ENCODE results near the gene MTAP.

Gene MTAP

DNA sequence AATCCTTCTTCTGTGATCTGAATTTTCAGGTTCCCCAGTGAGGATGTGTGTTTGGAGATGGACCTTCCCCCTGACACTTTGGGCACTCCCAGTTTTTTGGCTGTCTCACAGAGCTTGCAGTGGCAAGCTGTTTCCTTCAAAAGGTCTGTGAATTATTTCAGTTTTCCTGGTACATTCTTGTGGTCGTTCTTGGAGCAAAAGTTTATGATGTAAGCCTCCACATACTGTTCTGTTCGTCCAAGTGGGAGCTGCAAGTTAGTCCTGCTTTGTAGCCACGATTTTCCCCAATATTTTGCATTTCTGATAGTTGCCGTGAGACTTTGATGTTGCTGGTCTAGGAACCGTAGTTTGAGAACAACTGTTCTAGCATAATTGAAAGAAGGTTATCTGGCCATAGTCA lies 88.3 kb downstream of the MTAP start:
- TF ChIP-seq, protein P1, sequence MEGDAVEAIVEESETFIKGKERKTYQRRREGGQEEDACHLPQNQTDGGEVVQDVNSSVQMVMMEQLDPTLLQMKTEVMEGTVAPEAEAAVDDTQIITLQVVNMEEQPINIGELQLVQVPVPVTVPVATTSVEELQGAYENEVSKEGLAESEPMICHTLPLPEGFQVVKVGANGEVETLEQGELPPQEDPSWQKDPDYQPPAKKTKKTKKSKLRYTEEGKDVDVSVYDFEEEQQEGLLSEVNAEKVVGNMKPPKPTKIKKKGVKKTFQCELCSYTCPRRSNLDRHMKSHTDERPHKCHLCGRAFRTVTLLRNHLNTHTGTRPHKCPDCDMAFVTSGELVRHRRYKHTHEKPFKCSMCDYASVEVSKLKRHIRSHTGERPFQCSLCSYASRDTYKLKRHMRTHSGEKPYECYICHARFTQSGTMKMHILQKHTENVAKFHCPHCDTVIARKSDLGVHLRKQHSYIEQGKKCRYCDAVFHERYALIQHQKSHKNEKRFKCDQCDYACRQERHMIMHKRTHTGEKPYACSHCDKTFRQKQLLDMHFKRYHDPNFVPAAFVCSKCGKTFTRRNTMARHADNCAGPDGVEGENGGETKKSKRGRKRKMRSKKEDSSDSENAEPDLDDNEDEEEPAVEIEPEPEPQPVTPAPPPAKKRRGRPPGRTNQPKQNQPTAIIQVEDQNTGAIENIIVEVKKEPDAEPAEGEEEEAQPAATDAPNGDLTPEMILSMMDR (IDR thresholded peaks at IDR 0.05; ENCODE audit: insufficient read depth, low read depth, low read length, missing control alignments), result no peak
- DNase-seq (ENCODE audit: low read depth), result no peak
- no peak overlapping the region for H3K4me3 ChIP-seq (ENCODE audit: low read depth, low read length)

DNA sequence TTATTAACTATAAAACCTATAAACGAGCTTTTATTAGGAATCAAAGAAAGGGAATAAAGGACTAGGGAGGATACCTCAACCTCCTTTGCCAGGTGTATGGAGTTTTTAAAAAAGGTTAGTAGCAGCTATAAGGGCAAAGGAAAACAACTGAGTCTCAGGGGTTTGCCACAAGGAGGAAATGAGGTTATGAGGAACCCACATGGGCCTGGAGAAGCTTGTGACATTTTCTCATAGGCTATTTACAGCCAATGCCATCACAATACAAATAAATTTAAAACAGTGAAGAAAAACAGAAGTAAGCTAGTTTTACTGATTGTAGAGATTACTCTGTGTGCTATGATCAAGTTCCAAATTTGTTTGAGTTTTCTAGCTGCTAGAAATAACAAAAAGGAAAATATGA lies 99.1 kb downstream of the MTAP start:
- DNase-seq (ENCODE audit: low read depth), result no peak
- TF ChIP-seq, protein P1 (IDR thresholded peaks at IDR 0.05; ENCODE audit: insufficient read depth, low read depth, low read length, missing control alignments), result no peak
- H3K4me3 ChIP-seq (ENCODE audit: low read depth, low read length), result no peak overlapping the region

DNA sequence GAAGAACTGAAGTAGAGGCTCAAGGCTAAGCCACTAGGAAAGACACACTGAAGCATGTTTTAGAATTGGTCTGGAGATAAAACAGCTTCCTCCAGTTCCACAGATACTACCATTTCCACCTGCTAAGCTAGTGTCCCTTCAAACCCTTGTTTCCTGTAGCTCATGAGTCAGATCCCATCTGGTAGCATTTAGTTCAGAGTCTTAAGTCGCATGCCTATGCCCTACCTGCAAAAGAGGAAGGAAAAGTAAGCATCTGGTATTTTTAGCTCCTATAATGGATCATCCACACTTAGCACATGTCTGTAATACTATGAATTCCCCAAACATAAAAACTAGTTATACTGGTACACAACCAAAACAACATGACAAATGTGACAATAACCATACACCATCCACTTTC lies 99.7 kb downstream of the MTAP start:
- no peak overlapping the region for H3K4me3 ChIP-seq (ENCODE audit: low read depth, low read length)
- TF ChIP-seq, protein P1 (IDR thresholded peaks at IDR 0.05; ENCODE audit: insufficient read depth, low read depth, low read length, missing control alignments), result no peak
- DNase-seq (ENCODE audit: low read depth), result peak; percentile 12

DNA sequence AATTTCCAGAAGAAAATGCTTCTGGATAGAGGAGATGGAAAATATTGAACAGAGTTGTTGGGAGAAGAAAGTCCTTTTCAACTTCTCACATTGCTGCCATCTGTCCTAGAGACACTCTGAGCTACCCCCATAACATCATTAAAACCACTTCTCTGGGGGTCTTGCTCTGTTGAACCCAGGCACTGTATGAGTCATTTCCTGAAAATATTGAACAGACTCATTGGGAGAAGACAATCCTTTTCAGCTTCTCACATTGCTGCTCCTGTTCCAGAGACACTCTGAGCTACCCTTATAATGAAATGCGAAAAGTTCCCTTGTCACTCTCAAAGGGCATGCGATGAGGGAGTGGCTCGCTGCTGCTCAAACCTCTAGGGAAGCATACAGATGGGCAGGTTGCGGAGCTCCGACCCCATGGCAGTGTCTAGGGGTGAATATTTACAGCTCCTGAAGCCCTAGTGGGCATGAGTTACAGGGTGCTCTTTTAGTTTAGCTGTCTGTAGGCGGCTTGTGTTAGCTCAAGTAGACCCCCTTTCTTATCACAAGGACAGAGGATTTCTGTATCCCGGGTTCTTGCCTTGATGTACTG lies 101.0 kb downstream of the MTAP start:
- TF ChIP-seq, protein P1 (IDR thresholded peaks at IDR 0.05; ENCODE audit: insufficient read depth, low read depth, low read length, missing control alignments), result no peak
- no peak for DNase-seq (ENCODE audit: low read depth)
- H3K4me3 ChIP-seq (ENCODE audit: low read depth, low read length), result no peak overlapping the region

DNA sequence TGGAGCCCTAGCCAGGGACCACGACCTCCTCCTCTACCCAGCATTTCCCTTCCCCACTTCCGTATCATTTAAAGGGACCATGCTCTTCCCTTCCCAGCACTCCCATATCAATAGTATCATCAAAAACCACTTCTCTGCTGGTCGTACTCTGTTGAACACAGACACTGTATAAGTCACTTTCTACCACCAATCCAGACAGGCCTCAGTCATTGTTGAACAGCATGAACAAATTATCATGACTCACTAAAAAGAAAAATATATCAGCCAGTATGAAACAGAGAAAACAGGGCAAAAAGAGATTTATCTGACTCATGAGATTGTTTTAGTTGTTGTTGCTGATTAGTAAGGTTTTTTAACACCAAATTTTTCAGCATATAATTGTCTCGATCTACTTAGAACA lies 101.9 kb downstream of the MTAP start:
- no peak for DNase-seq (ENCODE audit: low read depth)
- TF ChIP-seq, protein P1 (IDR thresholded peaks at IDR 0.05; ENCODE audit: insufficient read depth, low read depth, low read length, missing control alignments), result no peak
- H3K4me3 ChIP-seq (ENCODE audit: low read depth, low read length), result no peak overlapping the region

DNA sequence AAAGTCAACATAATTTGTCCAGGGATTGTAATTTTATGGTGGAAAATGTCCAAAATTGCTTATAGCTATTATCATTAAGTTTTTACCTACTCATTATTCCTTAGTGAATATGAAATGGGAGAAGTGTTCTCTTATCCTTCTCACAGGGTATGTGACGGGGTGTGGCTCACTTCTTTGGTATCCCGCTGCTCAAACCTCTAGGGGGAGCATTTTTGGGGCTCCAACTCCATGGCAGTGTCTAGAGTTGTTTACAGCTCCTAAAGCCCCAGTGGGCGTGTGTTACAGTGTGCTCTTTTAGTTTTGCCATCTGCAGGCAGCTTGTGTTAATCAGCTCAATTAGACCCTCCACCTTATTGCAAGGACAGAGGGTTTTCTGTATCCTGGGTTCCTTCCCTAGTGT lies 102.3 kb downstream of the MTAP start:
- TF ChIP-seq, protein P1 (IDR thresholded peaks at IDR 0.05; ENCODE audit: insufficient read depth, low read depth, low read length, missing control alignments), result no peak
- H3K4me3 ChIP-seq (ENCODE audit: low read depth, low read length), result no peak overlapping the region
- DNase-seq (ENCODE audit: low read depth), result no peak

DNA sequence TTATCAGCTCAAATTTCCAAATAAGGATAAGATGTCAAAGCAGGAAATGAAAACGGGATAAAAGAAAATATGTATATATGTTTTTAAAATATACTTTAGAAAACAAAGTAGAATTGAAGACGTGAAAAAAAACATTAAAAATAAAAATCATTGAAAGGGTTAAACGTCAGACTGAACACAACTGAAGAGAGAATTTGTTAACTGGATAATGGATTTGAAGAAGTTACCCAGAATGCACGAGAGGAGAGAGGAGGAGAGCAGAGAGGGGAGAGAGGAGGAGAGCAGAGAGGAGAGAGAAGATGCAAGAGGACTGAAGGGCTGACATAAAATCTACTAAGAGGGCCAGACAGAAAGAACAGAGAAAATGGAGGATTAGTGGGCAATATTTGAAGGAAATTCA lies 103.8 kb downstream of the MTAP start:
- no peak for DNase-seq (ENCODE audit: low read depth)
- no peak overlapping the region for H3K4me3 ChIP-seq (ENCODE audit: low read depth, low read length)
- TF ChIP-seq, protein P1 (IDR thresholded peaks at IDR 0.05; ENCODE audit: insufficient read depth, low read depth, low read length, missing control alignments), result no peak
